ENCODE results near the gene C20orf96.

C20orf96 gene

GRCh38 chr20:295804-296203, 5.3 kb upstream of the C20orf96 start:
- Histone ChIP-seq H3K36me3 (ENCODE audit: insufficient read depth, low read length) (no peaks in the 10 kb centered on the region), H3K4me1 (ENCODE audit: control insufficient read depth, insufficient read depth, low read length) (peaks cover 31% of the 10 kb centered on the region), H3K27me3 (ENCODE audit: control insufficient read depth, insufficient read depth, low read length) (no peaks in the 10 kb centered on the region), H3K4me2 (ENCODE audit: low read length) (no peak overlapping the region), H3K9ac (ENCODE audit: low read depth, low read length) (no peak overlapping the region), H3K4me3 (ENCODE audit: low read length) (no peak overlapping the region), H3K9me3 (replicated peaks; ENCODE audit: low read length) (no peaks in the 10 kb centered on the region)

GRCh38 chr20:294602-295001, 4.1 kb upstream of the C20orf96 start:
- H3K9ac ChIP-seq (ENCODE audit: low read depth, low read length), result no peak overlapping the region
- no peaks in the 10 kb centered on the region for H3K36me3 ChIP-seq (ENCODE audit: insufficient read depth, low read length)
- no peak overlapping the region for H3K4me3 ChIP-seq (ENCODE audit: low read length)
- no peak overlapping the region for H3K4me2 ChIP-seq (ENCODE audit: low read length)
- H3K4me1 ChIP-seq (ENCODE audit: control insufficient read depth, insufficient read depth, low read length), result peaks cover 29% of the 10 kb centered on the region
- no peaks in the 10 kb centered on the region for H3K9me3 ChIP-seq (replicated peaks; ENCODE audit: low read length)
- no peaks in the 10 kb centered on the region for H3K27me3 ChIP-seq (ENCODE audit: control insufficient read depth, insufficient read depth, low read length)

GRCh38 chr20:289693-290083, 862 bp downstream of the C20orf96 start:
- Histone ChIP-seq H3K4me1 (ENCODE audit: control insufficient read depth, insufficient read depth, low read length) (peaks cover 21% of the 10 kb centered on the region), H3K4me2 (ENCODE audit: low read length) (peak overlapping the region; percentile 88), H3K9me3 (replicated peaks; ENCODE audit: low read length) (no peaks in the 10 kb centered on the region), H3K9ac (ENCODE audit: low read depth, low read length) (peak overlapping the region; percentile 87), H3K4me3 (ENCODE audit: low read length) (peak overlapping the region; percentile 92), H3K36me3 (ENCODE audit: insufficient read depth, low read length) (no peaks in the 10 kb centered on the region), H3K27me3 (ENCODE audit: control insufficient read depth, insufficient read depth, low read length) (no peaks in the 10 kb centered on the region)

- no peaks in the 10 kb centered on the region for H3K9me3 ChIP-seq (replicated peaks; ENCODE audit: low read length)
- H3K4me1 ChIP-seq (ENCODE audit: control insufficient read depth, insufficient read depth, low read length), result peaks cover 21% of the 10 kb centered on the region
- no peaks in the 10 kb centered on the region for H3K27me3 ChIP-seq (ENCODE audit: control insufficient read depth, insufficient read depth, low read length)
- H3K36me3 ChIP-seq (ENCODE audit: insufficient read depth, low read length), result no peaks in the 10 kb centered on the region
- peak overlapping the region; percentile 92 for H3K4me3 ChIP-seq (ENCODE audit: low read length)
- H3K9ac ChIP-seq (ENCODE audit: low read depth, low read length), result no peak overlapping the region
- H3K4me2 ChIP-seq (ENCODE audit: low read length), result peak overlapping the region; percentile 88
Measured at GRCh38 chr20:288956-289692, 1.4 kb downstream of the C20orf96 start.

GRCh38 chr20:286508-286907, 4.0 kb downstream of the C20orf96 start:
- H3K9me3 ChIP-seq (replicated peaks; ENCODE audit: low read length), result no peaks in the 10 kb centered on the region
- no peak overlapping the region for H3K4me2 ChIP-seq (ENCODE audit: low read length)
- H3K36me3 ChIP-seq (ENCODE audit: insufficient read depth, low read length), result no peaks in the 10 kb centered on the region
- no peaks in the 10 kb centered on the region for H3K27me3 ChIP-seq (ENCODE audit: control insufficient read depth, insufficient read depth, low read length)
- H3K4me1 ChIP-seq (ENCODE audit: control insufficient read depth, insufficient read depth, low read length), result peaks cover 17% of the 10 kb centered on the region
- H3K9ac ChIP-seq (ENCODE audit: low read depth, low read length), result no peak overlapping the region
- H3K4me3 ChIP-seq (ENCODE audit: low read length), result no peak overlapping the region

GRCh38 chr20:284172-284571, 6.4 kb downstream of the C20orf96 start:
- Histone ChIP-seq H3K27me3 (ENCODE audit: control insufficient read depth, insufficient read depth, low read length) (no peaks in the 10 kb centered on the region), H3K9me3 (replicated peaks; ENCODE audit: low read length) (no peaks in the 10 kb centered on the region), H3K4me3 (ENCODE audit: low read length) (no peak overlapping the region), H3K4me2 (ENCODE audit: low read length) (no peak overlapping the region), H3K9ac (ENCODE audit: low read depth, low read length) (no peak overlapping the region), H3K4me1 (ENCODE audit: control insufficient read depth, insufficient read depth, low read length) (no peaks in the 10 kb centered on the region), H3K36me3 (ENCODE audit: insufficient read depth, low read length) (no peaks in the 10 kb centered on the region)

GRCh38 chr20:278607-279571, 11.7 kb downstream of the C20orf96 start:
- Histone ChIP-seq H3K4me2 (ENCODE audit: low read length) (peak overlapping the region; percentile 56), H3K9me3 (replicated peaks; ENCODE audit: low read length) (no peaks in the 10 kb centered on the region), H3K4me3 (ENCODE audit: low read length) (no peak overlapping the region), H3K36me3 (ENCODE audit: insufficient read depth, low read length) (peaks cover 3% of the 10 kb centered on the region), H3K27me3 (ENCODE audit: control insufficient read depth, insufficient read depth, low read length) (no peaks in the 10 kb centered on the region), H3K4me1 (ENCODE audit: control insufficient read depth, insufficient read depth, low read length) (no peaks in the 10 kb centered on the region), H3K9ac (ENCODE audit: low read depth, low read length) (no peak overlapping the region)

- H3K9me3 ChIP-seq (replicated peaks; ENCODE audit: low read length), result no peaks in the 10 kb centered on the region
- peaks cover 3% of the 10 kb centered on the region for H3K36me3 ChIP-seq (ENCODE audit: insufficient read depth, low read length)
- H3K4me3 ChIP-seq (ENCODE audit: low read length), result no peak overlapping the region
- H3K4me2 ChIP-seq (ENCODE audit: low read length), result no peak overlapping the region
- no peak overlapping the region for H3K9ac ChIP-seq (ENCODE audit: low read depth, low read length)
- no peaks in the 10 kb centered on the region for H3K4me1 ChIP-seq (ENCODE audit: control insufficient read depth, insufficient read depth, low read length)
- H3K27me3 ChIP-seq (ENCODE audit: control insufficient read depth, insufficient read depth, low read length), result no peaks in the 10 kb centered on the region
Measured at GRCh38 chr20:278181-278580, 12.4 kb downstream of the C20orf96 start.

- Histone ChIP-seq H3K27me3 (ENCODE audit: control insufficient read depth, insufficient read depth, low read length) (no peaks in the 10 kb centered on the region), H3K4me1 (ENCODE audit: control insufficient read depth, insufficient read depth, low read length) (no peaks in the 10 kb centered on the region), H3K9me3 (replicated peaks; ENCODE audit: low read length) (no peaks in the 10 kb centered on the region), H3K4me3 (ENCODE audit: low read length) (no peak overlapping the region), H3K36me3 (ENCODE audit: insufficient read depth, low read length) (peaks cover 3% of the 10 kb centered on the region), H3K9ac (ENCODE audit: low read depth, low read length) (no peak overlapping the region), H3K4me2 (ENCODE audit: low read length) (no peak overlapping the region)
Measured at GRCh38 chr20:277496-277781, 13.1 kb downstream of the C20orf96 start.

- Histone ChIP-seq H3K4me1 (ENCODE audit: control insufficient read depth, insufficient read depth, low read length) (no peaks in the 10 kb centered on the region), H3K9me3 (replicated peaks; ENCODE audit: low read length) (no peaks in the 10 kb centered on the region), H3K9ac (ENCODE audit: low read depth, low read length) (no peak overlapping the region), H3K4me2 (ENCODE audit: low read length) (no peak overlapping the region), H3K27me3 (ENCODE audit: control insufficient read depth, insufficient read depth, low read length) (no peaks in the 10 kb centered on the region), H3K36me3 (ENCODE audit: insufficient read depth, low read length) (peaks cover 3% of the 10 kb centered on the region), H3K4me3 (ENCODE audit: low read length) (no peak overlapping the region)
Measured at GRCh38 chr20:276620-277495, 13.7 kb downstream of the C20orf96 start.

GRCh38 chr20:275791-276190, 14.8 kb downstream of the C20orf96 start:
- Histone ChIP-seq H3K36me3 (ENCODE audit: insufficient read depth, low read length) (peaks cover 3% of the 10 kb centered on the region), H3K4me1 (ENCODE audit: control insufficient read depth, insufficient read depth, low read length) (no peaks in the 10 kb centered on the region), H3K27me3 (ENCODE audit: control insufficient read depth, insufficient read depth, low read length) (no peaks in the 10 kb centered on the region)

More at GRCh38 chr20:275791-276190, 14.8 kb downstream of the C20orf96 start:
- H3K4me2 ChIP-seq (ENCODE audit: low read length), result no peak overlapping the region
- no peaks in the 10 kb centered on the region for H3K9me3 ChIP-seq (replicated peaks; ENCODE audit: low read length)
- no peak overlapping the region for H3K4me3 ChIP-seq (ENCODE audit: low read length)
- H3K9ac ChIP-seq (ENCODE audit: low read depth, low read length), result no peak overlapping the region

Measured in skeletal muscle satellite cell (primary cell).